ENCODE results near the gene SPRED2. TPM values are rescaled to one million over a fixed set of nuclear protein-coding genes. Genes with fewer than 3 reads are reported as not detected.

Gene SPRED2
- total RNA-seq, 1 donor from 2014 or later: 56.9 TPM

DNA sequence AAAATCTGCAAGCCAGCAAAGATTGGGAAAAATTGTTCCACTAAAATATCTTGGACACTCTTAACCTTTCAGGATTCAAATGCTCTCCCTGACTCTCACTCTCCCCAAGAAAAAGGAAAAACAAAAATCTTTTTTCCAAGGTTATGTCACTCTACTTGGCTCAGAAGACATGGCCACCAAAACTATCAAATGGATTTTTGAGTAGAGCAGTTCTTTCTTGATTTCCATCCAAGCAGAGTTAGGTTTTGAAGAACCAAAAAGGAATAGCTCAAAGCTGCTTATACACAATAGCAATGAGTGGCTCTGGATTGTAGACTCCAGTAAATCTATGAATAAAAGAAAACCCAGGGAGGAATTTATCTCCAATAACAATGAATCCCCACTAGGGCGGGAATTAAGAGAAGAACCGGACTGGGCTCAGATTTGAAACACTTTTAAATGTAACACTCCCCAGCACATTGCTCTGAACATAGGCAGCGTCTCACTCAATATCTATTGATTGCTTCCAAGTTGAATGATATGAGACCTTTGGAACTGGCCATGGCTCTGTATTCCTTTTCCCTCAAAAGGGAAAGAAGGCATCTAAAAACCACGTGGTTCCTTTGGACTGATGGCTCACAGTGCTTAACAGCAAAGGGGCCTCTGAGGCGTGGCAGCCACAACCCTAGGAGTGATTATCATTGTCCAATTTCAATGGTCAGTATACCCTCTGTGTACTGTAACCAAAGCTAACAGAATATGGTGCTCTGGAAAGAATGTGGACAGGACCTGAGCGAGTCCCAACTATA lies 68.3 kb downstream of the SPRED2 start:
- Histone ChIP-seq H3K27ac (no peak overlapping the region), H3K36me3 (no peaks in the 10 kb centered on the region), H3K4me3 (no peak overlapping the region), H3K4me1 (peaks cover 31% of the 10 kb centered on the region), H3K9me3 (no peaks in the 10 kb centered on the region), H3K27me3 (no peaks in the 10 kb centered on the region)
- intact Hi-C loops (cut with DNase I): no loop called here
- DNase-seq: no peak
- ATAC-seq: no peak
- TF ChIP-seq, protein P1, sequence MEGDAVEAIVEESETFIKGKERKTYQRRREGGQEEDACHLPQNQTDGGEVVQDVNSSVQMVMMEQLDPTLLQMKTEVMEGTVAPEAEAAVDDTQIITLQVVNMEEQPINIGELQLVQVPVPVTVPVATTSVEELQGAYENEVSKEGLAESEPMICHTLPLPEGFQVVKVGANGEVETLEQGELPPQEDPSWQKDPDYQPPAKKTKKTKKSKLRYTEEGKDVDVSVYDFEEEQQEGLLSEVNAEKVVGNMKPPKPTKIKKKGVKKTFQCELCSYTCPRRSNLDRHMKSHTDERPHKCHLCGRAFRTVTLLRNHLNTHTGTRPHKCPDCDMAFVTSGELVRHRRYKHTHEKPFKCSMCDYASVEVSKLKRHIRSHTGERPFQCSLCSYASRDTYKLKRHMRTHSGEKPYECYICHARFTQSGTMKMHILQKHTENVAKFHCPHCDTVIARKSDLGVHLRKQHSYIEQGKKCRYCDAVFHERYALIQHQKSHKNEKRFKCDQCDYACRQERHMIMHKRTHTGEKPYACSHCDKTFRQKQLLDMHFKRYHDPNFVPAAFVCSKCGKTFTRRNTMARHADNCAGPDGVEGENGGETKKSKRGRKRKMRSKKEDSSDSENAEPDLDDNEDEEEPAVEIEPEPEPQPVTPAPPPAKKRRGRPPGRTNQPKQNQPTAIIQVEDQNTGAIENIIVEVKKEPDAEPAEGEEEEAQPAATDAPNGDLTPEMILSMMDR (IDR thresholded peaks at IDR 0.05): no peak

DNA sequence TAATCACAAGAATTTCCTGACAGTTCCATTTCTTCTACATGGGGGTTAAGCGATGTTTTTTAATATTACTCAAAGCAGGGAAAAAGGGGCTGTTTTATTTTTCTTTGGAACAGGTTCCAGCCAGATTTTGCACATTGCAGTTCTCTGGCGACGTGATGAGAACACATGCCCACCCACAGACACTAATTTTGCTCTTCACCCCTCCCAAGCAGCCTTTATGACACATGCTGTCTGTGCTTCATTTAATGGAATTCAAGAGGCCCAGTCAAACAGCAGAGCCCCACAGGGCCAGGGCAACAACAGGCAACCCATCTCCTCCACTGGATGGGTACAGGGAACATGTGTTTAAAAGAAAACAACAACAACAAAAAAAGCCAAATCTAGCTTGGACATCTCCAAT lies 70.8 kb downstream of the SPRED2 start:
- TF ChIP-seq, protein P1 (IDR thresholded peaks at IDR 0.05): no peak
- DNase-seq: no peak
- ATAC-seq: no peak
- intact Hi-C loops (cut with DNase I): no loop called here
- Histone ChIP-seq H3K4me3 (no peak overlapping the region), H3K27ac (no peak overlapping the region), H3K27me3 (no peaks in the 10 kb centered on the region), H3K9me3 (no peaks in the 10 kb centered on the region), H3K4me1 (peaks cover 32% of the 10 kb centered on the region), H3K36me3 (no peaks in the 10 kb centered on the region)

DNA sequence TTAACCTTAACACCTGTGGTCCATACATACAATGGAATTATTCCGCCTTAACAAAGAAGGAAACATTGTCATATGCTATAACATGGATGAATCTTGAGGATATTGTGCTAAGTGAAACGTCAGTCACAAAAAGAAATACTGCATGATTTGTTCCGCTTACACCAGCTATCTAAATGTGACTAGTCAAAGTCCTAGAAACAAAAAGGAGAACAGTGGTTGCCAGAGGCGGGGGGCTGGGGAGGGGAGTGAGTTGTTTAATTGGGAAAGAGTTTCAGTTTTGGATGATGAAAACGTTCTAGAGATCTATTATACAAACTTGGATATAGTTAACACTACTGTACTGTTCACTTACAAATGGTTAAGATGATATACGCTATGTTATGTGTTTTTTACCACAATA lies 72.0 kb downstream of the SPRED2 start:
- H3K4me1 ChIP-seq: peaks cover 23% of the 10 kb centered on the region
- TF ChIP-seq, protein P1 (IDR thresholded peaks at IDR 0.05): no peak
- no peaks in the 10 kb centered on the region for H3K27me3 ChIP-seq
- H3K4me3 ChIP-seq: no peak overlapping the region
- H3K27ac ChIP-seq: no peak overlapping the region
- H3K36me3 ChIP-seq: no peaks in the 10 kb centered on the region
- no peak for DNase-seq
- H3K9me3 ChIP-seq: no peaks in the 10 kb centered on the region
- no peak for ATAC-seq
- intact Hi-C loops (cut with DNase I): no loop called here

DNA sequence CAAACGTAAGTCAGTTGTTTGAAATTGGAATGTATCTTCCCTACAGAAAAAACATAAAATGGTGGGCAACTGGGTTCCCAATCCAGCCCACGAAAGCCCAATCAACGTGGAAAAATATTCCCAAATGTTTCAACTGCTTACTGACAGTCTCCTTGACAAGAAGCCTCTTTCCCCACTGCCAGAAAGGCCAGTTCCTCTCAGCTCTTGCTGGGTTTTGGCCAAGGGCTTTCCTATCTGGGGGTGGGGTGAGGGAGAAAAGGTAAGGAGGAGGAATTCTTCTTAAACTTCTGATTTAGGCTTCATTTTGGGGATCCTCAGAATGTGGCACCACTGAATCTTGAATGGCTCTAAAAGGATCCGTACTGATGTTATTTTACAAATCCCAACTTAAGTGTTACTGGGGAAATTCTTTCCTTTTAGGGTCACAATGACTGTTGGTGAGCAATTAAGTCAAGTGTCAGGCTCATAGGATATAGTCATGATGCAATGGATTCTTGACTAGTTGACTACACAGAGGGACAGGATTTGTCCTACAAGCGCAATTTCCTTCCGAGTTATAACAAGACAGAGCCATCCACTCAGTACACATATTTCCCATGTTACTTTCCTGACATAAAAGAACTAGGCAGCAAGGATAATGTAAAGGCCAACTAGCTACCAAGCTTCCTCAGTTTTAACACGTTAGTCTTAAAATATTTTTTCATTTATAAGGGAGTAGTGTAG lies 73.6 kb downstream of the SPRED2 start:
- Histone ChIP-seq H3K27ac (no peak overlapping the region), H3K4me3 (no peak overlapping the region)
- intact Hi-C loops (cut with DNase I): no loop called here

DNA sequence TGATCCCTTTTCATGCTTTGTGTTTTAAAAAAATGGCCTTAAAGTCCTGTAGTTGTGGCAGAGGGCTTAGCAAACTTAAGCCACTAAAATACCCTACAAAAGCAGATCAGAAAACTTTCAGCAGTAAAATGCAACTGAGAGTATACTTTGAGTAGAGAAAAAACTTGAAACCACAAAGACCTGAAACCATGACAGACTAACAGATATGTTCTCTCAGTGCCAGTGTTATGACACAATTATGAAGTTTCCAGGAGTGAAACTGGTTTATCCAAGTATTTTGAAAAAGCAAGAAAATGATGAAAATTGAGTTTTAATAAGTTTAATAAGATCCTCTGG lies 74.5 kb downstream of the SPRED2 start:
- DNase-seq: no peak
- Histone ChIP-seq H3K27ac (no peak overlapping the region), H3K4me1 (peaks cover 28% of the 10 kb centered on the region), H3K4me3 (no peak overlapping the region), H3K27me3 (no peaks in the 10 kb centered on the region), H3K9me3 (no peaks in the 10 kb centered on the region), H3K36me3 (no peaks in the 10 kb centered on the region)
- intact Hi-C loops (cut with DNase I): no loop called here
- no peak for ATAC-seq
- TF ChIP-seq, protein P1 (IDR thresholded peaks at IDR 0.05): no peak

More for the DNA sequence above, 73.6 kb downstream of the SPRED2 start:
- Histone ChIP-seq H3K27me3 (no peaks in the 10 kb centered on the region), H3K36me3 (no peaks in the 10 kb centered on the region), H3K4me1 (peaks cover 24% of the 10 kb centered on the region), H3K9me3 (no peaks in the 10 kb centered on the region)
- no peak for DNase-seq
- TF ChIP-seq, protein P1 (IDR thresholded peaks at IDR 0.05): no peak
- peak; percentile 21 for ATAC-seq

Data from upper lobe of right lung (tissue), 1 donor.